NB4 (cell line): ENCODE measurements around the gene GLI3.

Experiments used
- CTCF ChIP-seq: IDR thresholded peaks from one replicate; pipeline ENCODE4 v1.5.1; 2012; ENCODE audit warnings: low read depth, low read length
- MAX ChIP-seq: IDR thresholded peaks from 2 replicates; pipeline ENCODE4 v1.6.1; 2011; ENCODE audit warnings: low read depth, low read length
- MYC ChIP-seq: IDR thresholded peaks from 2 replicates; pipeline ENCODE4 v1.6.1; 2011; ENCODE audit warnings: low read depth, low read length

- no peak for TF ChIP-seq MAX
- TF ChIP-seq CTCF = no peak
- TF ChIP-seq MYC = no peak
Measured at GRCh38 chr7:42269161-42269560, 32.2 kb upstream of the GLI3 start.
